Measurements from ENCODE around the gene ACTR5.
A peak's percentile ranks its signal among the peaks of the same experiment; 100 is the strongest.
"Not testable (repeated sequence)": the region's sequence is repeated elsewhere in the genome, so short reads cannot be mapped to it uniquely, and the experiment has no call there.

The ACTR5 gene

GRCh38 chr20:38769376-38770295 is 21.4 kb downstream of the ACTR5 start:
- DNase-seq, result no peak

DNA sequence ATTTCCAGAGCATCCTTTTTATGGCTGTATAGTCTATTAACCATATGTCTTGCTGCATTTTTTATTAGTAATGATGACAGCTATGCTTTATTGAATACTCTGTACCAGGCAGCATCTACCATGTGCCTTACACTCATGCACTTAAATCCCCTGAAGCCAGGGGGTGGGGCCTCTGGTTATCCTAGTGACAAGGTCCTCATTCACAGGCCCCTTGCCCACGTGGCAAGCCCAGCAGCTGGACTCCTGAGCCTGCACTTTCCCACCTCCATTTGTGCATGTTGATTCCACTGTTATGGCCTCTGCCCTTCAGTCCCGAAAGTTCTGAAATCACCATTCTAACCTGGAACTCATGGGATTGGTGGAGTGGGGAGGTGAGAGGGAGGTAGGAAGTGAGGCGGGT is 22.3 kb downstream of the ACTR5 start:
- no peak for DNase-seq

DNA sequence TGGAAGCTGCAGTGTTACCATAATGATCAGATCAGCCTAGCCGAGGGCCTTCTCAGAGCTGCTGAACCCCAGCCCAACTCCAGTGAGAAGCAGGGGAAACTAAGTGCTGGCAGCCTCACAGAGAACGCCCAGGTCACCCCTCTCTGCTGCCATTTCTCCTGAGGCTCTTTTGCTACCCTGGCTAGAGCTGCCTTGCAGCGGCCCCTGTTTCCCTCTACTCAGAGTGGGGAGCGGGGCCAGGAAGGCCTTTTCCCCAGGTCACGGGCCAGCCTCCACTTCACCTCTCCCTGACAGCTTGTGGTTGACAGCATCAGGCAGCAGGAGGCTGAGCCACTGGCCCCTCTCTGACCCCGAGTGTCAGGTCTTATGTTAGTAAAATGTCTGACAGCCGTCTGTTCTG is 22.7 kb downstream of the ACTR5 start:
- no peak for DNase-seq

GRCh38 chr20:38771621-38772020 is 23.4 kb downstream of the ACTR5 start:
- no peak for DNase-seq

- DNase-seq, result no peak
Measured at GRCh38 chr20:38774167-38774566, 25.9 kb downstream of the ACTR5 start.

- no peak for DNase-seq
Measured at GRCh38 chr20:38776363-38776762, 28.1 kb downstream of the ACTR5 start.

GRCh38 chr20:38779247-38780097 is 31.2 kb downstream of the ACTR5 start:
- no peak for DNase-seq

DNA sequence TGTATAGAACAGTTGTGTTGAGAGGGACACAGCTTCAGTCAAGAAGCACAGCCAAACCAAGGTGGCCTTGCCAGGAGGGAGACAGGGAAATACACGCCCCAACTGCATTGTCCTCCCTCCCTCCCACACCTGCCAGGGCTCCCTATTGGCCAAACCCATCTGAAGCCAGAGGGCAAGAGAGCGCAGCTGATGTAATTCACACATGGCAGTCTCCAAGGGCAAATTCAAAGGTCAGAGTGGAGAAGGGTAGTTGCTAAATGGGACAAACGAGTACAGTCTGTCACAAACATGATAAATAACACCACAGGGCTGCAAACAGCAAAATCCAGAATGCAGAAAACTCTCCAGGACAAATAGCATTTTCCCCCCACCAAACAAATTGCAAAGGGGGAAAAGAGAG is 34.0 kb downstream of the ACTR5 start:
- no peak for DNase-seq

GRCh38 chr20:38787870-38788269 is 39.6 kb downstream of the ACTR5 start:
- no peak for DNase-seq

DNA sequence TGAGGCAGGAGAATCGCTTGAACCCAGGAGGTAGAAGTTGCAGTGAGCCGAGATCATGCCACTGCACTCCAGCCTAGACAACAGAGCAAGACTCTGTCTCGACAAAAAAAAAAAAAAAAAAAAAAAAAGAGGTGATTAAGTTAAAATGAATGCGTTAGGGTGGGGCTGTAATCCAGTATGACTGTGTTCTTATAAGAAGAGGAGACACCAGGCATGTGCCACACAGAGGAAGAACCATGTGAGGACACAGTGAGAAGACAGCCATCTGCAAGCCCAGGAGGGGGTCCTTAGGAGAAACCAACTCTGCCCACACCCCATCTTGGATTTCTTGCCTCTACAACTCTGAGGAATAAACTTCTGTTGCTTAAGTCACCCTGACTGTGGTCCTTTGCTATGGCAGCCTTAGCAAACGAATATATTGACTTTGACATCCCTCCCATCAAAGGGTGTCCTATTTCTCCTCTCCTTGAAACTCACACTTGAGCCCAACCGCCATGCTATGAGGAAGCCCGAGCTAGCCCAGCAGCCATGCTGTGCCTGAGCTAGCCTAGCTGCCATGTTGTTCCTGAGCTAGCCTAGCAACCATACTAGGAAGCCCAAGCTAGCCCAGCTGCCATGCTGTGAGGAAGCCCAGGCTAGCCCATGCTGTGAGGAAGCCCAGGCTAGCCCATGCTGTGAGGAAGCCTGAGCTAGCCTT is 41.4 kb downstream of the ACTR5 start:
- DNase-seq, result no peak

DNA sequence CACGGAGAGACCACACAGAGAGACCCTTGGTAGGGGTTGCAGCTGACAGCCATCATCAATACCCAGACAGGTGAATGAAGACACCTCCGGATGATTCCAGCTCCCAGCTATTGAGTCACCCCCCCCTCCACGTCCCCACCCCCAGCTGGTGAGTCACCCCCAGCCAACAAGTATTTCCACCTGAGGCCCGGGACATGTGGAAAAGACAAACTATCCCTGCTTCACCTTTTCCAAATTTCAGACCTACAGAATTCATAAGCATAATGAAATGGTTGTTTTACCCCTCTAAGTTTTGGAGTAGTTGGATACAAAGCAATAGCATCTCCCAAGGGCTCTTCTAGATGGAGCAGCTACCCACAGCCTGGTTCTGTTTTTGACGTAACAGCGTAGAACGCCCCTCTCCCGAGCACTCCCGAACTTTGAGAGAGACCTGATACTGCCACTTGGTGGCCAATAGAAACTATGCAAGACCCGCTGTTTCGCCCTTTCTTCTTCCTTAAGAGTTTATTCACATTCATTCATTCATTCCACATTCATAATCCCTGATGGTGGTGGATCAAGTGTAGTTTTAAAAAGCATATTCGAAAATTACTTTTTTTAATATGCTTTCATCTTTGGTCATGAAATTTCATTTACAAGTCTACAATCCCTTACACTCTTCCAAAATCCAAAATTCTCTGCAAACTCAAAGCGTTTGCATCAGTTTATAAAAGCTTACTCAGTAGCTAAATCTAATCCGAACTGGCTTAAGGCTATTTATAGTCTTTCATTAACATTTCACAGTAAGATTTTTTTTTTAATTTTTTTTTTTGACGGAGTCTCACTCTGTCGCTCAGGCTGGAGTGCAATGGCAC is 42.2 kb downstream of the ACTR5 start:
- no peak for DNase-seq

DNA sequence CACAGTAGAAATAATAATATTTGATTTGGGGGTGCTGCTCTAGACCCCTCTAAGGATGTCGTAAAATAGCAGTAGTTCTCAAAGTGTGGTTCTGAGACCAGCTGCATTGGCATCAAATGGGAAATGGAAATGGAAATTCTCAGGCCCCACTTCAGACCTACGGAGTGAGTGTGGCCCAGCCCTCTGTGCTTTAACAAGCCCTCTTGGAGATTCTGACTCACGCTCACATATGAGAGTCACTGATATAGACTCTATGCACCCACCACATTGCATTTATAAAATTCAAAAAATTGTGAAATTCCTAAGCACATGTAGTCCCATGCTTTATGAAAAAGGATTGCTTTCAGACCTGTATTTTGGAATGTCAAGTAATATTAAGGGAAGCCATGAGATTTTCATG is 43.0 kb downstream of the ACTR5 start:
- DNase-seq, result no peak

DNA sequence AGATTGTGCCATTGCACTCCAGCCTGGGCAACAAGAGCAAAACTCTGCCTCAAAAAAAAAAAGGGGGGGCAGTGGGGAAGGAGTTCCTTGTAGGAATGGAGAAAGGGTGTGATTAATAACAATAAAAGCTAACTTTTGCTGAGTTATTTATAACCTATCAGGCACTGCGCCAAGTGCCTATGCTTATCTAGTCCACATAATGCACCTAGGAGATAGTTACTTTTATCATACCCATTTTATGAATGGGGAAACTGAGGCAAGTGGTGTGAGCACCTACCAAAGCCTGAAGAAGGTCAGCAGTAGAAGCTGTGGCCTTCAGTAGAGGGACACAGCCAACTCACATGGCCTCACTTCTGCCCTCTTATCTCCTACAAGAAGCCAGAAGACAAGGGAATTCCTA is 43.7 kb downstream of the ACTR5 start:
- no peak for DNase-seq

DNA sequence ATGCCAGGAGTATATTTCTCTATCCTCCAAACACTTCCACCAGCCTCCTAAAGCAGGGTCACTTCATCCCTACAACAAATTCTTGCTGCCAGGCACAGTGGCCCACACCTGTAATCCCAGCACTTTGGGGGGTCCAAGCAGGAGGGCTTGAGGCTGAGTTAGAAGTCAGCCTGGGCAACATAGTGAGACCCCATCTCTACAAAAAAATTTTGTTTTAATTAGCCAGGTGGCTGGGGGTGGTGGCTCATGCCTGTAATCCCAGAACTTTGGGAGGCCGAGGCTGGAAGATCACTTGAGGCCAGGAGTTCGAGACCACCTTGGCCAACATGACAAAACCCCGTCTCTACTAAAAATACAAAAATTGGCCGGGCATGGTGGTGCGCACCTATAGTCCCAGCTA is 45.8 kb downstream of the ACTR5 start:
- not testable (repeated sequence) for DNase-seq

DNA sequence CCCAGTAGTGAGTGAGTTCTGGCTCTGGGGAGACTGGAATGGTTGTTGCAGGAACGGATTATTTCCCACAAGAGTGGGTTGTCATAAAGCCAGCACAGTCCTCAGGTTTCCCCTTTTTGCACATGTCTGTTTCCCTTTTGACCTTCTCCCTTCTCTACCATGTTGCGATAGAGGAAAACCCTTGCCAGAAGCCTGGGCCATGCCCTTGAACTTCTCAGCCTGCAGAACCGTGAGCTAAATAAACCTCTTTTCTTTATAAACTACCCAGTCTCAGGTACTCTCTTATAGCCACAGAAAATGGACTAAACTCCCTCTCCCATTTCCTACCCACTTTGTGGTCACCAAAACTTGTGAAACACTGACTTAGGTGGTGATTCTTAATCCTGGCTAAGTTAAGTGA is 50.0 kb downstream of the ACTR5 start:
- no peak for DNase-seq

DNA sequence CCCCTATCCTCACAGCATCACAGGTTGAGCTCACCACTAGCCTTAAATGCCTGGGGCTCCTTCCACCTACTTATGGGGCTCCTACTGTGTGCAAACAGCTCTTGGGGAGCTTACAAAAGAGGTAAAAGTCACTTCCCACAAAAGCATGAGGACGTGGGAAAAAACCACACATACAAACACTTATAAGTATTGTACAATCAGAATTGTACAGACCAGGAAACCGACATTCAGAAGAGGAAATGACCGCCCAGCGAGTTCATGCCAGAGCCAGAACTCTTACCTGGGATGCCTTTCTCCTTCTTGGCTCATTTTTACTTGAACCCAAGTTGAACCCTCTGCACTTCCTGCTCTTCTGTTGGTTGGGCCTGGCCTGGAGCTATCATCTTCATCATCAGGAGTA is 50.9 kb downstream of the ACTR5 start:
- DNase-seq, result no peak

- no peak for DNase-seq
Measured at GRCh38 chr20:38800882-38801281, 52.6 kb downstream of the ACTR5 start.

DNA sequence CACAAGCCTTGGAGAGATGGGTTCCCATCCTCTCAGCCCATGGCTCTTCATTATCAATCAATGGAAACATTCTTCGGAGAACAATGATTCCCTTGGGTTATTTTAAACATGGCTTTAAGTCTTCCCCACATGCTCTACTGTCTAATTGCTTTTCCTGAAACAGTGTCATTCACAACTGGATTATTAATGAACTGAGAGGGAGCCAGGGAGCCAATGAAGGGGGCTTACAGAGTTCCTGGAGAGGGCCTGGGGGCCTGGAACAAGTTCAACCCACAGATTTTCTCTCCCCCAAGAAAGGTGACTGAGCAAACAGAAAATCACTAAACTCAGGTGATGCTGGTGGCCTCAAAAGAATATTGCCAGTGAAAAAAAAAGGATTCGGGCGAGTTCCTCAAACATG is 56.0 kb downstream of the ACTR5 start:
- no peak for DNase-seq

GRCh38 chr20:38804682-38805501 is 56.6 kb downstream of the ACTR5 start:
- no peak for DNase-seq

- DNase-seq, result peak; percentile 28
Measured at GRCh38 chr20:38805502-38805957, 57.3 kb downstream of the ACTR5 start, which contains the start of gene PPP1R16B. TSS of gene PPP1R16B (plus strand) at chr20:38805697. CDS start at chr20:38835926, 30,229 bp downstream.

All from NCI-H1092 treated with DMSO at 0.1 percent for 48 hours (cell line).